Epithelial cell of proximal tubule (primary cell): ENCODE data around the gene TMEM209. TPM values are rescaled to one million over a fixed set of nuclear protein-coding genes. Genes with fewer than 3 reads are reported as not detected.

Source experiments
- DNase-seq: peaks from one replicate; pipeline ENCODE4 v3.0.0-alpha.2; 2011; ENCODE audit warnings: low read depth
- H3K4me3 ChIP-seq: 2 replicates; pipeline ENCODE4 v1.5.1; 2011; ENCODE audit warnings: low read depth, mild to moderate bottlenecking, low read length
- CTCF ChIP-seq: conservative IDR thresholded peaks from 2 replicates; pipeline ENCODE4 v1.5.1; 2012; ENCODE audit warnings: low read depth, mild to moderate bottlenecking, low read length
- total RNA-seq: library from RNA; depleted of rRNA; stranded (reverse); fragments of >200 nt; gene quantifications from 2 replicates; pipeline ENCODE4 v1.2.3, GENCODE V29; 2015

Gene TMEM209
- total RNA-seq, 1 donor from 2014 or later = 9.3 TPM

GRCh38 chr7:130134726-130135125 is 70.5 kb downstream of the TMEM209 start:
- DNase-seq = no peak
- no peak overlapping the region for H3K4me3 ChIP-seq
- no peak for TF ChIP-seq CTCF

- DNase-seq = no peak
- no peak overlapping the region for H3K4me3 ChIP-seq
- no peak for TF ChIP-seq CTCF
Observed at GRCh38 chr7:130134106-130134636, 71.0 kb downstream of the TMEM209 start.

GRCh38 chr7:130133029-130133782 is 72.0 kb downstream of the TMEM209 start:
- DNase-seq = no peak
- TF ChIP-seq CTCF = no peak
- H3K4me3 ChIP-seq = no peak overlapping the region

GRCh38 chr7:130131964-130132875 is 73.0 kb downstream of the TMEM209 start:
- H3K4me3 ChIP-seq = no peak overlapping the region
- no peak for TF ChIP-seq CTCF
- DNase-seq = no peak

GRCh38 chr7:130131191-130131834 is 73.9 kb downstream of the TMEM209 start:
- no peak overlapping the region for H3K4me3 ChIP-seq
- no peak for TF ChIP-seq CTCF
- DNase-seq = no peak

- no peak for TF ChIP-seq CTCF
- no peak overlapping the region for H3K4me3 ChIP-seq
- DNase-seq = no peak
Observed at GRCh38 chr7:130129011-130129411, 76.2 kb downstream of the TMEM209 start.
